Stimulated activated CD8-positive, alpha-beta memory T cell treated with anti-CD3 and anti-CD28 coated beads, Interleukin-2, amount 100 ng/mL, for 1 hour (primary cell): Measurements from ENCODE around the gene ADAMTSL4.
"Not testable (repeated sequence)": the region's sequence is repeated elsewhere in the genome, so short reads cannot be mapped to it uniquely, and the experiment has no call there.

Experiments used
- DNase-seq, 2 donors: peaks; one replicate each; pipeline ENCODE4 v3.0.0-alpha.2; 2020; ENCODE audit warnings: low read depth in 2 of 2

Gene ADAMTSL4

DNA sequence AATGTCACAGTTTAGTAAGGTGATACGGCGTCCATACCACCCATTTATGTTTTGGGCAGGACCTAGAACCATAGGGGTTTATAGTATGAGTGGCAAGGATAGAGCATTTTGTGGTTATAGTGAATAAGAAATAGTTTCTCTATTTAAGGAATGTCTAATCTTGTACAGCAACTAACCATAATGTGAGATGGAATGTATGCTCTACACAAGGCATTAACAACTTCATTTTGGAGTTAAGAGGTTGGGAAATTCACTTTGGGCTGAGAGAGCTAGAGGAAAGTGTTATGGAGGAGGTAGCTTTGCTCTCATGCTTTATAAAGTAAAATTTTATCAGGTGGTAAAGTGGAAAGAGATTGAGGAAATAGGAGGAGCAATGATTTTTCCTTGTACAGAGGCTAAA, 33.2 kb downstream of the ADAMTSL4 start:
- DNase-seq, result no peak

DNA sequence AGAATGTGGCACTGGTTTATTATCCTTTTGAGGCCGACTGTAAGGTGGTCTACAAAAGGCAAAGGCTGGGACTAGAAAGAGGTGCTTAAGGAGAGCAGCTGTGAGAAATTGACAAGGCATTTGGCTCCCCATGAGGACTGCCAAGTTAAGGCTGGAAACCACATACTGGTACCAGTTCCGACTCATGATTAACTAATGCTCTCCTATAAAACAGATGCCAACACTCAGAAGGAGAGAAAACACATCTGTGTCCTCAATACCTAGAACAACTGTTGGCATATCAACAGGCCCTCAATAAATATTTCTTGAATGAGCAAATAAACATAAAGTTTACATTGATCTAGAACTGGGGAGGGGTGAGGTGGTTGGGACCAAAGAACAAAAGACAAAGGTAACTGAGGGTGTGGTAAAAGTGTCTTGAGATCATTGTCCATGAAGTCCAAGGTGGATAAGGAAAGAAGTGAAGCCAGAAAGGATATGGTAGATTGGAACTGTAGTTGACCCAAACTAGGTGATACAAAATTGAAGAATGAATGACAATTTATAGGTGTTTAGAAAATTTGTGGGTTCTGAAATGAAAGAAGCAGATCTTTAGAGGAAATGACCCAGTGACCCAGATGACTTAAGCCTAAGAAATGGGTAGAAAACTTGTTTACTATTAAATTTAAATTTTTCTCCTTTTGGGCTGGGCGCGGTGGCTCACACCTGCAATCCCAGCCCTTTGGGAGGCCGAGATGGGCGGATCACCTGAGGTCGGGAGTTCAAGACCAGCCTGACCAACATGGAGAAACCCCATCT, 47.1 kb downstream of the ADAMTSL4 start:
- no peak for DNase-seq

DNA sequence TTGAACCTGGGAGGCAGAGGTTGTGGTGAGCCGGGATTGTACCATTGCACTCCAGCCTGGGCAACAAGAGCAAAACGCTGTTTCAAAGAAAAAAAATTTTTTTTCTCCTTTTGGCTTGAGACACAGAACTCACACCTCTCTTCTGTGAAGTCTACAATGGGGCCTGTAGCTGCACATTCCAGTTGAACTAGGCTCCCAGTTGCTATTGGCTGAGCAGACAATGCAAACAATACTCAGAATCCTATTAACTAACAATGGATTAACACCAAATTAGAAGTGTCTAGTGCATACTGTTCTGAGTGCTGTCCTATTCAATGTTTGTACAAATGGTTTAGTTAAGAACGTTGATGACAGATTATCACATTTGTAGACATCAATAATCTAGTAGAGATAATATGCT, 47.8 kb downstream of the ADAMTSL4 start:
- DNase-seq, result no peak

DNA sequence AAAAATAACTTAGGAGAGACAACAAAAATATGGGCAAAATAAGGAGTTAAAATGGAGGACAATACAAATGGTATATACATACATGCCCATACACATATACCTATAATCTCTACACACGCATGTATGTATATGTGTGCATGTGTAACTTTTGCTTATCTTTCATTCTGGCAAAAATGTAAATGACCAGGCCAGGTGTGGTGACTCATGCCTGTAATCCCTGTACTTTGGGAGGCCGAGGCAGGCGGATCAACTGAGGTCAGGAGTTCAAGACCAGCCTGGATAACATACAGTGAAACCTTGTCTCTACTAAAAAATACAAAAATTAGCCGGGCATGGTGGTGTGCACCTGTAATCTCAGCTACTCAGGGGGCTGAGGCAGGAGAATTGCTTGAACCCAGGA, 49.1 kb downstream of the ADAMTSL4 start:
- DNase-seq, result not testable (repeated sequence)

DNA sequence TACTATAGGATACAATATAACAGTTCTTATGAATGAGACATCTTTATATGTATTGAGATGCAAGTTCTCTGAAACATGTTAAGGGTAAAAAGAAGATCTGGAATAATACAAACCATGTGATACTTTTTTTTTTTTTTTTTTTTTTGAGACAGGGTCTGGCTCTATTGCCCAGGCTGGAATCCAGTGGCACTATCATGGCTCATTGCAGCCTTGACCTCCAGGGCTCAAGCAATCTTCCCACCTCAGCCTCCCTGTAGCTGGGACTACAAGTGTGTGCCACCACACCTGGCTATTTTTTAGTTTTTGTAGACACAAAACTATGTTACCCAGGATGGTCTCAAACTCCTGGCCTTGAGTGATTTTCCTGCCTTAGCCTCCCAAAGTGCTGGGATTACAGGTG, 52.3 kb downstream of the ADAMTSL4 start:
- no peak for DNase-seq

DNA sequence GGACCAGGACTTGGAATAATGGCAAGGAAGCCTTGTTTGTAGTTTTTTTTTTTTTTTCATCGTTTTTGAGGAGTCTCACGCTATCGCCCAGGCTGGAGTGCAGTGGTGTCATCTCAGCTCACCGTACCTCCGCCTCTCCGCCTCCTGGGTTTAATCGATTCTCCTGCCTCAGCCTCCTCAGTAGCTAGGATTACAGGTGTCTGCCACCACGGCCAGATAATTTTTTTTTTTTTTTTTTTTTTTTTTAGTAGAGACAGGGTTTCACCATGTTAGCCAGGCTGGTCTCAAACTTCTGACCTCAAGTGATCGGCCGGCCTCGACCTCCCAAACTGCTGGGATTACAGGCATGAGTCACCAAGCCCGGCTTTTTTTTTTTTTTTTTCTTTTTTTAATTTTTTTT, 53.2 kb downstream of the ADAMTSL4 start:
- not testable (repeated sequence) for DNase-seq

DNA sequence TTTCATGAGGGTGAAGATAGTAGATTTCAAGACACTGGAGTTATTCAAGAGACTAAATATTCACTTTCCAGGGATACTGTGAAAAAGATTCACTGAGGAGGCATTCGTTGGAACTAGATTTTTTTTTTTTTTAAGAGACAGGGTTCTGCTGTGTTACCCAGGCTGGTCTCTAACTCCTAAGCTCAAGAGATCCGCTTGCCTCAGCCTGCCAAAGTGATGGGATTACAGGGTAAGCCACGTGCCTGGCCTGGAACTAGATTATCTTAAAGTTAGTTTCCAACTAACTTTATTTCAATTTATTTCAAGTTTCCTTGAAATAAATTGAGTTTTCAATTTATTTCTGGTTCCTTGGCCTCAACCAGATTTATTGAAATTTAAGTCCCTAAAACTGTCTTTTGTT, 54.5 kb downstream of the ADAMTSL4 start:
- no peak for DNase-seq

DNA sequence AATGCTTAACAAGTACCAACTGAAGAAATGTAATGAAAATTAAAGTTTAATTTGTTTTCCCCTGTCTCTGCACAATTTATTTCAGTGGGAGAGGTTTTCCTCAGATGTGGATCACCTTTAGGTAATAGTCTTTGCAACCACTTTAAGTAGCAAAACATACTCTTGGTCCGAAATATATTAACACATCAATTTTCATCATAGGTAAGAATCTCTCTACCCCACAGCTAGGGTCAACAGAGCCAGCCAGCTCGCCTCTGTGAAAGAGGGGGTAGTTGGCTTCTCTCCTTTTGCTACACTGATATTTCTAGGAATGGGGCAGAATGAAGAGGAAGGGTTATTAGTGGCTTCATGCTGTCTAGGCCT, 55.0 kb downstream of the ADAMTSL4 start:
- DNase-seq, result no peak

DNA sequence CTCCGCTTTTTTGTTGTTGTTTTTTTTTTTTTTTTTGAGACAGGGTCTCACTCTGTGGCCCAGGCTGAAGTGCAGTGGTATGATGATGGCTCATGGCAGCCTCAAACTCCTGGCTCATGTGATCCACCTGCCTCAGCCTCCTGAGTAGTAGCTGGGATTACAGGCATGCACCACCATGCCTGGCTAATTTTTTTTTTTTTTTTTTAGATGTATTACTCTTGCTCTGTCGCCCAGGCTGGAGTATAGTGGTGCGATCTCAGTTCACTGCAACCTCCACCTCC, 56.2 kb downstream of the ADAMTSL4 start:
- DNase-seq, result not testable (repeated sequence)

DNA sequence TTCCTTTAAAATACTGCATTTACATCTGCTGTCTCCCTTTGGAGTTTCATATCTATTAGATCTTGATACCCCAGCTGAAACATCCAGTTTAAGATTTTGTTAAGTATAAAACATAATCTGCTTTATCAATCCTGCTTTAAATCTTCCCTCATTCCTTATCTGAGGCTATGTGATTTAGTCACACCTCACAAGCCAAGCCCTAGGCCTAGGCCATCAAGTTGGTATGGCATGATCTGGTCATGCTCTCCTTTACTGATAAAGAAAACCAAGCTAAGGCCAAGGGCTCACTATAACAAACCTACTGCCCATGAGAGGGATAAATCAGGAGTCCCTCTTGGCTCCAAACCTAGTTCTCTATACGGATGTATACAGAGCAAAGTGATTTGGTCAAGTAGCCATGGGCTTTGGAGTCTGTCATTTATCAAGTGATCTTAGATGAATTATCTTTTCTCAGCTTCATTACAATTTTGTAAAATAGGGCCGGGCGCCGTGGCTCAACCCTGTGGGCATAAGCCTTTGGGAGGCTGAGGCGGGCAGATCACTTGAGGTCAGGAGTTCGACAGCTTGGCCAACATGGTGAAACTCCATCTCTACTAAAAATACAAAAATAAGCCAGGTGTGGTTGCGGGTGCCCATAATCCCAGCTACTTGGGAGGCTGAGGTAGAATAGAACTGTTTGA, 57.4 kb downstream of the ADAMTSL4 start:
- no peak for DNase-seq

DNA sequence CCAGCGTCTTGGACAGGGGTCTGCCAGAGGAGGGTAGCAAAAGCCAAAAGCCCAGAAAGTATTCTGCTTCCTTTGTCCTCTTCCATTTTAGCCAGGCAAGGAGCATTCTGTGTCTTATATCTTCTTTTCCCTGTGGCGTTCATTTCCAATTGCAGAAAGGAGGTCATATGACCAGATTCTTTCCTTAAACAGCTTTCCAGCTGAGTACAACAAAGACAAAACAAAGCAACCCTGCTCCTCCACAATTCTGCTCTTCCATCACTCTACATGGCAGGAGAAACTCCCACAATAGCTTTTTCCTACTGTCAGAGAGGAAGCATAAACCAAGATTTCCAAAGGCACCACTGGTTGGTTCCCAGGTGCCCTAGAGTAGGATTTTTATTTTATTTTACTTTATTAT, 60.5 kb downstream of the ADAMTSL4 start:
- no peak for DNase-seq
